Testis (tissue), 2 donors: ENCODE data around the gene TNNI3K.

Experiments
- POLR2A ChIP-seq: fragments of 450-650 bp; IDR thresholded peaks from one replicate; pipeline ENCODE4 v1.6.1; 2017; ENCODE audit warnings: antibody characterized with exemption, mild to moderate bottlenecking, moderate library complexity
- TF ChIP-seq, protein P1 (sequence below), 3 experiments: fragments of 450-650 bp in 2 of 3; fragments of 200-600 bp in 1 of 3; sonication (generic) in 1 of 3; IDR thresholded peaks; one replicate each; pipeline ENCODE4 v1.5.1; 2016 to 2019; ENCODE audit warnings: antibody characterized with exemption in 3 of 3, mild to moderate bottlenecking in 2 of 3, moderate library complexity in 1 of 3

DNA sequence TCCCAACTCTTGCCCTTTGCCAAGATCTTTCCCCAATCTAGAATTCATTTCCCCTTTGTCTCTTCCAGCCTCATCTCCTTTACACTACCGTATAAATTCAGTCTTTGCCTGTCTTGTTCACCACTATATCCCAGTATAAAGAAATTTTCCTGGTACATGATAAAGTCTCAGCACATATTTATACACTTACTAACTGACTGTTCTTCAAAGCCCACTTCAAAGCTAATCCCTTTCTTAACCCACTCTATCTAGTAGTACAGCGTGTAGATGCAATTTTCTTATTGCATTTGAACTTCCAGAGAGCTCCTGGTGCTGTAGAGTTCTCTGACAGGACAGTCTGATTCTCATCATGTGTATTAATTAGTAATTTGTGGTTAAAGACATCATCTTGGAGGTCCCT, 199.1 kb downstream of the TNNI3K start:
- TF ChIP-seq POLR2A: no peak
- TF ChIP-seq, protein P1, sequence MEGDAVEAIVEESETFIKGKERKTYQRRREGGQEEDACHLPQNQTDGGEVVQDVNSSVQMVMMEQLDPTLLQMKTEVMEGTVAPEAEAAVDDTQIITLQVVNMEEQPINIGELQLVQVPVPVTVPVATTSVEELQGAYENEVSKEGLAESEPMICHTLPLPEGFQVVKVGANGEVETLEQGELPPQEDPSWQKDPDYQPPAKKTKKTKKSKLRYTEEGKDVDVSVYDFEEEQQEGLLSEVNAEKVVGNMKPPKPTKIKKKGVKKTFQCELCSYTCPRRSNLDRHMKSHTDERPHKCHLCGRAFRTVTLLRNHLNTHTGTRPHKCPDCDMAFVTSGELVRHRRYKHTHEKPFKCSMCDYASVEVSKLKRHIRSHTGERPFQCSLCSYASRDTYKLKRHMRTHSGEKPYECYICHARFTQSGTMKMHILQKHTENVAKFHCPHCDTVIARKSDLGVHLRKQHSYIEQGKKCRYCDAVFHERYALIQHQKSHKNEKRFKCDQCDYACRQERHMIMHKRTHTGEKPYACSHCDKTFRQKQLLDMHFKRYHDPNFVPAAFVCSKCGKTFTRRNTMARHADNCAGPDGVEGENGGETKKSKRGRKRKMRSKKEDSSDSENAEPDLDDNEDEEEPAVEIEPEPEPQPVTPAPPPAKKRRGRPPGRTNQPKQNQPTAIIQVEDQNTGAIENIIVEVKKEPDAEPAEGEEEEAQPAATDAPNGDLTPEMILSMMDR (IDR thresholded peaks at IDR 0.05): no peak
